GM18502 (cell line): ENCODE measurements around the gene KAT14.
"Not testable (repeated sequence)": the region's sequence is repeated elsewhere in the genome, so short reads cannot be mapped to it uniquely, and the experiment has no call there.

Experiments
- ATAC-seq: cut with Tn5 transposase; IDR thresholded peaks from one replicate; pipeline ENCODE4 v1.9.1; 2021; ENCODE audit warnings: mild to moderate bottlenecking; ENCODE audit not compliant: unreplicated experiment, poor library complexity

KAT14 gene

DNA sequence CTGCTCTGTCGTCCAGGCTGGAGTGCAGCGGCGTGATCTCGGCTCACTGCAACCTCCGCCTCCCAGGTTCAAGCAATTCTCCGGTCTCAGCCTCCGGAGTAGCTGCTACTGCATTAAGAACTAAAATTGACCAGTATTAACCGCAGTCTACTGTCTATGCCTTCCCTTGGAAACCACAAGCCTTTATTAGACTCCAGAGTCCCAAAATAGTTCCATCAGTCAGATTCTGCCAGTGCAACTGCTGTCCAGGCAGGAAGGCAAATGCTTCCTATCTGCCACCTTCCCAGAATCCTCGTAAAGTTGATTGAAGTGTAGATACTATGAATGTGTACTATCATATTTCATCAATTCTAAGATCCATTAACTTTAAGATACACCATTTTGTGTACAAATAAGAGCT lies 16.7 kb downstream of the KAT14 start:
- ATAC-seq: no peak

DNA sequence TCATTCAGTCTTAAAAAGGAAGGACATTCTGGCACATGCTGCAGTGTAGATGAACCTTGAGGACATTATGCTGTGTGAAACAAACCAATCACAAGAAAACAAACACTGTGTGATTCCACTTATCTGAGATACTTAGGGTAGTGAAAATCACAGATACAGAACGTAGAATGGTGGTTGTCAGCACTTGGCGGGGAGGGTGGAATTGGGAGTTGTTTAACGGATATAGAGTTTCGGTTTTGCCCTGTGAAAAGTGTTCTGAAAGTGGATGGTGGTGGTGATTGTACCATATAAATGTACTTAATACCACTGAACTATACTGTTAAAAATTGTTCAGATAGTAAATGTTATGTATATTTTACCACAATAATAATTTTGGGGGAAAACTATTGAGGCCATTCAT lies 18.4 kb downstream of the KAT14 start:
- ATAC-seq: no peak

DNA sequence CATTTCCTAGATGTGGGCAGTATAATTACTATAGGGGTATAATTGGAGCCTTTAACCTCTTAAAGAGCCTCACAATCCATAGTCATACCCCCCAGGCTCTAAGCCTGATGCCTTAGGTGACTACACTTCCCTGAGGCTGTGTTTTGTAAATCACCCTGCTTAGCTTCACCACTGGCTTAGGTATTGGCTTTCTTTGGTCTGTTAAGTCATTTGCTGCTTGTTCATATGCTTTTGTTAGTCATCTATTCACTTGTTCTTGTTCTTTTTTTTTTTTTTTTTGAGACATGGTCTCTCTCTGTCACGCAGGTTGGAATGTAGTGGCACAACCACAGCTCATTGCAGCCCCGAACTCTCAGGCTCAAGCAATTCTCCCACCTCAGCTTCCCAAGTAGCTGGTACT lies 26.7 kb downstream of the KAT14 start:
- no peak for ATAC-seq

DNA sequence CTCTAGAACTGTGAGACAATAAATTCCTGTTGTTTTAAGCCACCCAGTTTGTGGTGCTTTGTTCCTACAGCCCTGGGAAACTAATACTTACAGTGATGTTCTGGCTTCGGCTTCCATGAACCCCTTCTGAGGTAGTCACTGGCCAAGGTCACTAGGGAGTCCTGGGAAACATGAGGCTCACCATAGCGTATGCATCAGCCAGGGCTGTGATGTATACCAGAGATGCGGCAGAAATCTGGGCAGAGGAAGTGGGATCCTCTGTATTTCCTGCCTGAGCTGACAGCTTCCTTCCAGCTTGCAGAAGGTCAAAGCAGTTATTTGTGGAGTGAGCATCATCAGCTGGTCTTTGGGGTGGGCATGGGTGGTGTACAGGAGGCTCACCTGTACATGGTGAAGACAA lies 27.9 kb downstream of the KAT14 start:
- no peak for ATAC-seq

DNA sequence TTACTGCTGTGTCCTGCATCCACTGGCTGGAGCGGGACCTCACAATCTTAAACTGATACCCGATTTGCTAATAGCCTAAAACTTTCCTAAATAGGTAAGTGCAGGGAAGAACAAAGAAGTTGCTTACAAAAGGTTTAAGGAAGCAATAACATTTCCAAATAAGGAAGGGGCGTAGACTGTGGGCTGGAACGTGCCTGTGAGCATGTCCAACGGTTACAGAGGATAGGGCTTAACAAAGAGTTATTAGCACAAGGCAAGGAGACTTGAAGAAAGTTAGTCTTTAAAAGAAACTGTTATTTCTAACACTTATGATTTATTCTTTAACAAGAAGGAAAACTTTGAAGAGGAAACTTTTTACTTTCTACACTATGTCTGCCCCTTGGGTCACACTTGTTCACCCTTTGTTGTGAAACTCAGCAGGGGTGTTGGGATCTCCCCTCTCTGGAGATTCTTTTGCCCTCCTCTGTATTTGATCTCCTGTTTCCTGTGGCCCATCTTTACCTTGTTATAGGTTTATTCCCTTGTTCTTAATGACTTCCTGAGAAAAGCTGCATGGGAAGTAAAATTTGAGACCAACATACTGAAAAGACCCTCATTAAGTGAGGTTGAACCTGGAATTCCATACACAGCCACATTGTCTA lies 28.7 kb downstream of the KAT14 start:
- no peak for ATAC-seq

DNA sequence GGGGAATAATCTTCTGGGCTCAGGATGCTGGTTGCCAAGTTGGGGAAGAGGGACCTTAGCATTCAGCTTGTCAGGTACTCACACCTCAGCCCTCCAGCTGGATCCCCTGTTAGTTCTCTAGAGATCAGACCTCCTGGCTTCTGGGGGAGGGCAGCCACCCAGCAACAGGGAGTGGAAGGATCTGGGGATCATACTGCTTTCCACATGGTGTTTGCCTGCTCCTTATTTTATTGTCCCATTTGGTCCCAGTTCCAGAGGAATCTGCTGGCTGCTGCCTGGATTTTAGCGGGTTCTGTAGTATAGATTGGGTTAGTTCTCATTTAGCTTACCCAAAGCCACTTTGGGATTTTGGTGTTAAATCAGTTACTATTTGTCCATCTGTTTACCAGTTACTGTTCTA lies 29.3 kb downstream of the KAT14 start:
- no peak for ATAC-seq

DNA sequence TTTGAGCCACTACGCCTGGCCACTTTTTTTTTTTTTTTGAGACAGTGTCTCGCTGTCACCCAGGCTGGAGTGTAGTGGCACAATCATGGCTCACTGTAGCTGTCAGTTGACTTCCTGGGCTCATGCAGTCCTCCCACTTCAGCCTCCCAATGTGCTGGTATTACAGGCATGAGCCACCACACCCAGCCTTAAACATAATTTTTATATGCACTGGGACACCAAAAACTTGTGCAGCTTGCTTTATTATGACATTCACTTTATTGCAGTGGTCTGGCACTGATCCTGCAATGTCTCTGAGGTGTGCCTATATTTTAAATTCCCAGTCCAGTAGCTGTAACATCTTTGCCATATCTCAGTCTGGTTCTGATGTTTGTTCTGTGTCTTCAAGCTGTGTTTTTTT lies 34.7 kb downstream of the KAT14 start:
- no peak for ATAC-seq

DNA sequence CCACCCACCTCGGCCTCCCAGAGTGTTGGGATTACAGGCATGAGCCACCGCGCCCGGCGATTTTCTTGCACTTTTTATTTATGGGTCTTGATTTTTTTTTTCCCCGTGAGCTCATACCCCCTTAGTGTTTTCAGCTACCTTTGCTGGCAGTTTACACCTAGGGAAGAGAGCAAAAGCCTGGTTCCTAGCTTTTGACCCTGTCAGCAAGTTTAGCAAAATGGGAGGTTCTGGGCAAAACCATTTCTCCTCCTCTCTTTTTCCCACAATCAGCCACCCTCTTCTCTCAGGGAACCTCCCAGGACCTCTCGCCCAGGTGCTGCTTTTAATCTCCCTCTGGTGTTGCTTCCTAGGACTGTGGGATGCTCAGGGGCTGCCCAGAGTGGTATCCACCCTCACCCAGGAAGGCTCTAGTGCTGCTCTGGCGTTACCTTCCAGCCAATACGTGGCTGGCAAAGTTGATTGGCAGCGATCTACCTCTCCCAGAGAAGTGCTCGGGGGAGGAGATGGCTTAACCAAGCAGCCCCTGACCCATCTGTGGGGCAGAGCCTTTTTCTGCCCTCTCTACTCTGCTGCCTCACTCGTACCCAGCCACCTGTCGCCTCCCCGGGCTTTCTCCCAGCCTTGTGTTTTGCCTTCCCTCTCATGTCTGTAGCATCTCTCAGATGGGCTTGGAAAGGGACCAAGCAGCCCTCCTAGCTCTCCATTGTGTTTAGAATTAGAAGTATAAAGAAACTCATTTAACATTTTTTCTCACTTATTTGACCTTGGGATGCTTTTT lies 37.4 kb downstream of the KAT14 start:
- no peak for ATAC-seq

DNA sequence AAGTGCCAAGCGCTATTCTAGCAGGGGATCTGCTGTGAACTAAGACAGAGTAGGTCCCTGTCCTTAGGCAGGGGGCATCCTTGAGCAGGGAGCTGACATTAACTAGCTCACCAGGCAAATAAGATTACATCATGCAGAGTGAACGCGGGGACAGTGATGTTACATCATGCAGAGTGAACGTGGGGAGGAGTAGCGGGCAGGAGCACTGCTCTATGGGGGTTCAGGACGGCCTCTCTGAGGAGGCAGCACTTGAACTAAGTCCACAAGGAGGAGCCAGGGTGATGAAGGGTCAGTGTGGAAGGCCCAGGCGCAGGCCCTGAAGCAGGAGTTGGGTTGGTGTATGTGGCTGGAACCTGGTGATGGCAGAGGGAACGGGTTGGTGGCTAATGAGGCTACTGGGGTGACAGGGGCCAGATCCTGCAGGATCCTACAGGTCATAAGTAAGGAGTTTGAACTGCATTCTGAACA lies 38.7 kb downstream of the KAT14 start:
- no peak for ATAC-seq

DNA sequence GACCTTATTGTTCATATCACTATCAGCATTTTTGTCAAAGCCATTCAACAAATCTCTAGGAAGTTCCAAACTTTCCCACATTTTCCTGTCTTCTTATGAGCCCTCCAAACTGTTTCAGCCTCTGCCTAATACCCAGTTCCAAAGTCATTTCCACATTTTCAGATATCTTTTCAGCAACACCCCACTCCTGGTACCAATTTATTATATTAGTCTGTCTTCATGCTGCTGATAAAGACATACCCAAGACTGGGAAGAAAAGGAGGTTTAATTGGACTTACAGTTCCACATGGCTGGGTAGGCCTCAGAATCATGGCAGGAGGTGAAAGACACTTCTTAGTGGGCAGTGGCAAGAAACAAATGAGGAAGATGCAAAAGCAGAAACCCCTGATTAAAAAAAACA lies 42.7 kb downstream of the KAT14 start:
- ATAC-seq: not testable (repeated sequence)

DNA sequence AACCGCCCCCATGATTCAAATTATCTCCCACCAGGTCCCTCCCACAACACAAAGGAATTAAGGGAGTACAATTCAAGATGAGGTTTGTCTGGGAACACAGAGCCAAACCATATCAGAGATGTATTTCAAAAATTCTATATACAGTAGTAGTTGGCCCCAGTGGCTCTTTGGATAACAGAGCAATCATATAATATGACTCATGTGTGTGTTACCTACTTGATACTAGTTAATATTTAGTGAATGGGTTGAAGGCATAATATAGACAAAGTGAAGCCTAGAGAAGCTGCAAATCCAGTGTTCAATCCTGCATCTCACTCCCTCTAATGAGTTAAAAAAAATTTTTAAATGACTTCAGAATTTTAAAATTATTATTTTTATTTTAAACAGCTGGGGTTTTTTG lies 43.2 kb downstream of the KAT14 start:
- no peak for ATAC-seq

DNA sequence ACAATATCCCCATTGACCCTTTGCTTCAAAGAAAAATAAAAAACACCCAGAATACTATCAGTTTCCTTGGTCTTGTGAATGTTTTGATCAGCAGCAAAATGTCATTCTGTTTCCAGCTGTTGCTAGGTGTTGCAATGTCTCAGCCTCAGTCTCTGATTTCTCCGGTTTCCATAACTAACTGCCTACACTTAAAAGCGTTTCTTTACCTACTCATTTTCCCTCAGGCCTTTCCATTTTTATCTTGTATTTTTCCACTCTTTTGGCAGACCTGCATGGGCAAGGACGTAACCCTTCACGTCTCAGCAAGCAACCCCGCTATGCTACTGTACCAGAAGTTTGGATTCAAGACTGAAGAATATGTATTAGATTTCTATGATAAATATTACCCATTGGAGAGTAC lies 49.4 kb downstream of the KAT14 start:
- ATAC-seq: no peak

DNA sequence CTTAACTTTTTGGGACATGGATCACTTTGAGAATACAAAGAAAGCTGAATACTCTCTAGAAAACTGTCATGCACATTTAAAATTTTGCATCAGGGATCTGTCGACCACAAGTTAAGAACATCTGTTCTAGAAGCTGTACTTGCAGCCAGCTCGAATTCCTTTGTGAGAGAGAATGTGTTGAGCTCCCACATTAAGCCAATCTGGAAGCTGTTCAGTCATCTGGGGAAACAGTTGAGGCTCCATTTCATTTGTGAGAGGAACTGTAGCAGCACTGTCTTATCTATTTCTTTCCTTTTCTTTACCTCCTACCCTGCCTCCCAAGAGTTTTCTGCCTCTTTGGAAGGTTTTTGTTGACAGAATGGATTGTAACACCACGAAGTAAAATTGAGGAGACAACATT lies 50.8 kb downstream of the KAT14 start:
- ATAC-seq: no peak

DNA sequence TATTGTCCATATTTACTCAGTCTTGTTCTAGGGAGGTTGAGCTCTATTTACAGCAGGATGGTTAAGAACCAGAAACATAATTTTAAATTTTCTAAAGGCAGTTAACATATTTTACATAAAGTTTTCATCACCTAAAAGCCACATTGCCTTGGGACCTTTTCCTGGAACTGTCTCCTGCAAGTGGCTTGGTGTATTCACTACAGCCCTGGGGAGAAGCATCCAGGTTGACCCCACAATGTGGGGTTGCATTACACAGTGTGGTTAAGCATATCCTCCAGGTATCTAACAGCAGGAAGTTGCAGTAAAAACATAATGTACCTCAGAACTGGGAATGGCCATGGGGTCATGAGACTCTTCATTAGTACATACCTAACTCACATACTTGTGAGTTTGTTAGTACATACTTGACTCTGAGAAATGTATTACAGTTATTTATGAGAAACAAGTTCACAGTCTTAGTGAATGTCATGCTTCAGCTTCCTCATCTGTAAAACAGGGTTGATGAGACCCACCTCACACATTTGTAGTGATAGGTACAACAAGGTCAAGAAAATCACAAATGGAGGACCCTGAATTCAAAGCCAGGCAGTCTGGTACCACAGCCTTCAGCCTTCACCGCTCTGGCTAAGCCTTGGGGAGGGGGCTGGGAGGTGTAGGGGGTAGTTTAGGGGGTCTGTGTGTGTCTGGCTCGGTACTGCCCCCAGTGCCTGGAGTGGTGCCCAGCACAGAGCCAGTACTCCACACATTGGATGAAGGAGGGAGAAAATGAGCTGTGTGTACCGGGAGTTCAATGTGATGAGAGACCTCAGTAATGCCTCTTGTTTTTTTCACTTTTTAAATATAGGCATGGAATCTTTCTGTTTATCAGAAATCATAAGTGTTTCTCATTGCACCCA lies 52.9 kb downstream of the KAT14 start:
- no peak for ATAC-seq

DNA sequence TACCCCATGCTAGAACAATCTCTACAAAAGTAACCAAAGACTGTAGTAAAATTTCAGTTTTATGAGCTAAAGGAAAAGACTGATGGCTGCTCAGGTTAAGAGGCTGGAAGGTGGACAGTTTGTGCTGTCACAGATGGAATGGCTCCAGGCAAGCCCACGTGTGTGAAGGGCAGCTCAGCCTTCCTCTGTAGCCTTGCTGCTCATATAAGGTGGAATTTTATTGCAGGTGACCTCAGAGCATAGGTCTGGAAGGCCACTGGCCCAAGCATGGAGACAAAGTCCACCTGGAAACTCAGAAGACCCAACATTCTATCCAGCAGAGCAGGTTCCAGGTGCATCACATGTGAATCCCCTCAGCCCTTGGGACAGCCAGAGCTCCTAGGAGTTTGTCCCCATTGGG lies 53.6 kb downstream of the KAT14 start:
- no peak for ATAC-seq

DNA sequence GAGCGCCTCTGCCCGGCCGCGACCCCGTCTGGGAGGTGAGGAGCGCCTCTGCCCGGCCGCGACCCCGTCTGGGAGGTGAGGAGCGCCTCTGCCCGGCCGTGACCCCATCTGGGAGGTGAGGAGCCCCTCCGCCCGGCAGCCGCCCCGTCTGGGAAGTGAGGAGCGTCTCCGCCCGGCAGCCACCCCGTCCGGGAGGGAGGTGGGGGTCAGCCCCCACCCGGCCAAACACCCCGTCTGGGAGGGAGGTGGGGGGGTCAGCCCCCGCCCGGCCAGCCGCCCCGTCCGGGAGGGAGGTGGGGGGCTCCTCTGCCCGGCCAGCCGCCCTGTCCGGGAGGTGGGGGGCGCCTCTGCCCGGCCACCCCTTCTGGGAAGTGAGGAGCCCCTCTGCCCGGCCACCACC lies 56.8 kb downstream of the KAT14 start:
- not testable (repeated sequence) for ATAC-seq

DNA sequence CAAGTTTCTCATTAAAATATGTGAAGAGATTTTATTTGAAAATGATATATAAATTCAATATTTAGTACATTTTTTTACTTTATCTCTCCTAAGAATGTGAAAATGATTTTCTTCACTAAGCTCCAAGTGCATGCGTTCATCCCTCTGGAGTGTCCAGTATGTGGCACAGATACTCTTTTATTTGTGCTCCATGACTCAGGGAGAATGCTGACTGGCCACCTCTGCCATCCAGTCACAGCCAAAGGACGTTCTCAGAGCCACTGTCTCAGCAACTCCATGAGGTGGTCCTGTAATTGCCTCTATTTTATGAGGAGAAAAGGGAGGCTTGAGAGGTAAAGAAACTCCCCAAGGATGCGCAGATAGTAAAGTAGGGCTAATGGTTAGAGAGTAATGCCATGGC lies 58.3 kb downstream of the KAT14 start:
- no peak for ATAC-seq

DNA sequence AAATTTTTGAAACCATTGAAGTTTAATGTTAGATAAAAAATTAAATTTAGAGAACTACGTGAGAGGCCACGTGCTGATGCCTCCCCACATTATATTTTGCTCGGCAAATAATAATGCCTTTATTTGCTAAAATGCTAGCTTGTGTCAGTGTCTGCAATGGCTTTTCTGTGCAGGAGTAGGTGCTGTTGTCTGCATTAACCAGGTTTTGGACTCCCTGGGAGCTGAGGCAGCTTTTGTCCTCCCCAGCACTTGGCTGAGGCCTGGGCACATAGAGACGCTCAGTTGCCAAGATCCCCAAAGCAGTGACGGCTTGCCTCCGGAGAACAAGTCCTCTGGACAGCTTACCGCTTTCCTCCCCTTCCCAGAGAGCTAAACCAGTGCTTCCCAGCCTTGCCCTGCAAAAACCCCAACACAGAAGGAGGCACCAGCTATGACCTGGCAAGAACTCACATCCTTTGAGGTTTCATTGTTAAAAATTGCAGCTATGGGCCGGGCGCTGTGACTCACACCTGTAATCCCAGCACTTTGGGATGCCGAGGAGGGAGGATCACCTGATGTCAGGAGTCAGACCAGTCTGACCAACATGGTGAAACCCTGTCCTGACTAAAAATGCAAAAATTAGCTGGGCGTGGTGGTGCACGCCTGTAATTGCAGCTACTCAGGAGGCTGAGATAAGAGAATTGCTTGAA lies 59.9 kb downstream of the KAT14 start:
- ATAC-seq: no peak

DNA sequence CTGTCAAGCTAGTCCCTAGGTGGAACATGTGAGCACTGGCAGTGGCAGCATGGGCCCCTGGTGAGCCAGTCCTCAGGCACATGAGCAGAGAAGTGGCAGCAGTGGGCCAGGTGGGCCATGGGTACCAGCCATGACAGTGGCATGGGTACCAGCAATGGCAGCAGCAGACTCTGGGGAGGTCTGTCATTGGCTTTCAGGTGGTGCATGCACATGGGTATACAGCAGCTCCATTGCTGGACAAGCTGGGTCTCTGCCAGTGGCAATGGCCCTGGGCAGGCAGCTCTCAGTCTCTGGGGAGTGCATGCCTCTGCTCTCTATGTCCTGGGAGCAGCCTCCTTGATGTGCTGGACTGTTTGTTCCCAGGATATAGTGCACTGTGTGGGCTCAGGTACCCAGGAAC lies 65.3 kb downstream of the KAT14 start:
- ATAC-seq: no peak

DNA sequence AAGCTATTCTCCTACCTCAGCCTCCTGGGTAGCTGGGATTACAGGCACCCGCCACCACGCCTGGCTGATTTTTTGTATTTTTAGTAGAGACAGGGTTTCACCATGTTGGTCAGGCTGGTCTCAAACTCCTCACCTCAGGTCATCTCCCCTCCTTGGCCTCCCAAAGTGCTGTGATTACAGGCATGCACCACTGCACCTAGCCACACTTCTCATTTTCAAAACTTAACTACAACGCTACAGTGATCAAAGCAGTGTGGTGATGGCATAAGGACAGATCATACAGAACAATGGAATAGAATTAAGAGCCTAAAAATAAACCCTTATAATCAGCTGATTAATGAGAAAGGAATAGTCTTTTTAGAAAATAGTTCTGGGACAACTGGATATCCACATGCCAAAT lies 66.0 kb downstream of the KAT14 start:
- ATAC-seq: not testable (repeated sequence)

DNA sequence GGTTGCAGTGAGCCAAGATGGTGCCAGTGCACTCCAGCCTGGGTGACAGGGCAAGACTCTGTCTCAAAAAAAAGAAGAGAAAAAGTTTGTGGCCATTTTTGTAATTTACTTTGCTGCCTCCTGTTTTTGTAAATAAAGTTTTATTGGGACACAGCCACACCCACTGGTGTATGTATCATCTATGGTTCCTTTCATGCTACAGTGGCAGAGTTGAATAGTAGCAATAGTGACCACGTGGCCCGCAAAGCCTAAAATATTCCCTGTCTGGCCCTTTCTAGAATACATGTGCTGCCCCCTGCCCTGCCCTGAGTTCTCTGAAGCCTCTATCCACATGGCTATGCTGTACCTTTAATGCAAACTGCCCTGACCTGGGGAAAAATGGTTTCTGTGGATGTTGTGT lies 75.3 kb downstream of the KAT14 start:
- ATAC-seq: no peak
